Common myeloid progenitor, CD34-positive (primary cell): ENCODE data around the gene TDG.

Source experiments
- CTCF ChIA-PET: fragments of 350-600 bp; sonication (Branson Sonifier 250); formaldehyde crosslinking; loops from one replicate; lab custom pipeline; 2021; ENCODE audit warnings: antibody characterized with exemption; lab: Charles Lee
- POLR2A ChIA-PET: fragments of 350-600 bp; sonication (Branson Sonifier 250); formaldehyde crosslinking; loops from one replicate; lab custom pipeline; 2021; ENCODE audit warnings: antibody characterized with exemption; lab: Charles Lee
- DNase-seq, 3 donors: peaks; one replicate each; pipeline versions ENCODE4 v3.0.0 to v3.0.0-alpha.2; 2013
- H3K27ac ChIP-seq, 2 experiments: 1 replicate in 1 of 2; 2 replicates in 1 of 2; pipeline ENCODE4 v1.7.0; 2013; ENCODE audit warnings: inconsistent platforms in 2 of 2, low read length in 2 of 2, mild to moderate bottlenecking in 2 of 2, low read depth in 1 of 2, moderate library complexity in 1 of 2; ENCODE audit not compliant: severe bottlenecking in 2 of 2, insufficient read depth in 1 of 2, poor library complexity in 1 of 2
- H3K27me3 ChIP-seq, 5 experiments: replicated peaks in 2 of 5; 1 replicate in 3 of 5; 2 replicates in 2 of 5; pipeline versions ENCODE4 v1.6.1 to v1.7.0; 2013; ENCODE audit warnings: low read length in 4 of 5, mild to moderate bottlenecking in 2 of 5, moderate library complexity in 2 of 5, inconsistent platforms in 1 of 5; ENCODE audit not compliant: insufficient read depth in 5 of 5, control insufficient read depth in 4 of 5
- H3K36me3 ChIP-seq, 4 experiments: 1 replicate in 2 of 4; 2 replicates in 2 of 4; pipeline versions ENCODE4 v1.6.1 to v1.7.0; 2013; ENCODE audit warnings: low read length in 3 of 4, control low read depth in 1 of 4, mild to moderate bottlenecking in 1 of 4; ENCODE audit not compliant: control insufficient read depth in 4 of 4, insufficient read depth in 4 of 4
- H3K4me1 ChIP-seq, 4 experiments: 1 replicate in 3 of 4; 2 replicates in 1 of 4; pipeline versions ENCODE4 v1.6.1 to v1.7.1; 2013; ENCODE audit warnings: low read length in 3 of 4, mild to moderate bottlenecking in 3 of 4, control low read depth in 1 of 4, inconsistent platforms in 1 of 4, moderate library complexity in 1 of 4; ENCODE audit not compliant: control insufficient read depth in 4 of 4, insufficient read depth in 4 of 4; ENCODE audit errors: control extremely low read depth in 1 of 4
- H3K4me3 ChIP-seq, 7 experiments: 1 replicate in 4 of 7; 2 replicates in 3 of 7; pipeline versions ENCODE4 v1.5.1 to v1.7.0; 2013; ENCODE audit warnings: mild to moderate bottlenecking in 7 of 7, low read length in 6 of 7, moderate library complexity in 6 of 7, inconsistent platforms in 2 of 7, low read depth in 2 of 7, control low read depth in 1 of 7; ENCODE audit not compliant: insufficient read depth in 4 of 7, control insufficient read depth in 1 of 7; ENCODE audit errors: extremely low read depth in 1 of 7
- H3K9me3 ChIP-seq, 5 experiments: 1 replicate in 4 of 5; 2 replicates in 1 of 5; pipeline versions ENCODE4 v1.6.1 to v1.7.1; 2013; ENCODE audit warnings: low read length in 4 of 5, mild to moderate bottlenecking in 2 of 5, inconsistent platforms in 1 of 5, low read depth in 1 of 5, moderate library complexity in 1 of 5; ENCODE audit not compliant: control insufficient read depth in 4 of 5, insufficient read depth in 2 of 5; ENCODE audit errors: control extremely low read depth in 1 of 5
- WGBS: methylation state at CpG from one replicate; pipeline ENCODE4 v1.1.5; 2013; ENCODE audit not compliant: insufficient coverage; 5-methylcytosine and 5-hydroxymethylcytosine counted together

Gene TDG

DNA sequence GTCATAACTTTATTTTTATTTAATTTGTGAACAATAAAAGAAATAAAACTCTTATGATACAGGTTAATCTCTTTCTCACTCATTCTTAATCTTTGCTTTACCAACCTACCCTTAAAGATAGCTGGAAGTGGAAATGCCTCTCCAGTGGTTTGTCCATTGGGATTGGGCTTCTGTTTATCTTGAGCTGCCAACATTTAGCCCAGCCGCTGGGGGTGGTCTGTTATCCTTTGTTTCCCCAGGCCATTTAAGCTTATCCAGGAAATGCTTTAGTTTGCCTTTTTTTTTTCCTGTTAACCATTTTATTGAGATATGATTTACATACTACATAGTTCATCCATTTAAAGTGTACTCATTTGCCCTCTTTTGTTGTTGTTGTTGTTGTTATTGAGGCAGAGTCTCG, 8.2 kb downstream of the TDG start:
- no peak overlapping the region for H3K27ac ChIP-seq
- DNase-seq = no peak
- H3K27me3 ChIP-seq = no peaks in the 10 kb centered on the region
- ChIA-PET POLR2A (interaction anchor here (0.6 to 1.1 kb wide), 2 partner anchors 8 to 266 kb away, joined by 3 to 4 read pairs; partner anchors contain the start of gene TDG), CTCF (interaction anchor here (0.6 to 1.0 kb wide), 3 partner anchors 9 to 38 kb away, joined by 3 to 4 read pairs (median 3); partner anchors contain the start of gene TDG)
- no peak overlapping the region for H3K4me3 ChIP-seq
- no CpG with 5 or more reads among the region's 2 CpGs for WGBS
- peaks cover 0 to 4% (median 0%) of the 10 kb centered on the region in 4 experiments for H3K4me1 ChIP-seq
- no peaks in the 10 kb centered on the region for H3K9me3 ChIP-seq
- H3K36me3 ChIP-seq = peaks cover 4 to 47% (median 19%) of the 10 kb centered on the region in 4 experiments

- Histone ChIP-seq H3K9me3 (no peaks in the 10 kb centered on the region), H3K4me1 (peaks cover 0 to 4% (median 0%) of the 10 kb centered on the region in 4 experiments), H3K27ac (no peak overlapping the region), H3K27me3 (no peaks in the 10 kb centered on the region), H3K36me3 (peaks cover 6 to 48% (median 21%) of the 10 kb centered on the region in 4 experiments), H3K4me3 (no peak overlapping the region)
- ChIA-PET POLR2A (no interaction called here), CTCF (no interaction called here)
- DNase-seq = no peak
- WGBS = 96% methylated on average over 2 of the region's 2 CpGs
Measured at GRCh38 chr12:103975368-103975767, 9.7 kb downstream of the TDG start.

- H3K27ac ChIP-seq = no peak overlapping the region
- DNase-seq = peak in 1 of 3 donors; percentile 6
- 85% methylated on average over 4 of the region's 4 CpGs for WGBS
- H3K36me3 ChIP-seq = peaks cover 8 to 71% (median 35%) of the 10 kb centered on the region in 4 experiments
- H3K4me1 ChIP-seq = peaks cover 0 to 4% (median 0%) of the 10 kb centered on the region in 4 experiments
- CTCF ChIA-PET = no interaction called here
- no peaks in the 10 kb centered on the region for H3K27me3 ChIP-seq
- H3K4me3 ChIP-seq = no peak overlapping the region
- POLR2A ChIA-PET = no interaction called here
- H3K9me3 ChIP-seq = no peaks in the 10 kb centered on the region
Measured at GRCh38 chr12:103978384-103978982, 12.8 kb downstream of the TDG start.

GRCh38 chr12:103986829-103987228, 21.2 kb downstream of the TDG start:
- Histone ChIP-seq H3K27me3 (no peaks in the 10 kb centered on the region), H3K27ac (no peak overlapping the region), H3K4me1 (no peaks in the 10 kb centered on the region), H3K4me3 (no peak overlapping the region), H3K9me3 (no peaks in the 10 kb centered on the region), H3K36me3 (peaks cover 11 to 56% (median 32%) of the 10 kb centered on the region in 4 experiments)
- WGBS = 86% methylated on average over 1 of the region's 2 CpGs
- POLR2A ChIA-PET = interaction anchor here (0.6 kb wide), 1 partner anchor 127 kb away, joined by 4 read pairs; no protein-coding TSS in a partner anchor
- no peak for DNase-seq
- CTCF ChIA-PET = no interaction called here

DNA sequence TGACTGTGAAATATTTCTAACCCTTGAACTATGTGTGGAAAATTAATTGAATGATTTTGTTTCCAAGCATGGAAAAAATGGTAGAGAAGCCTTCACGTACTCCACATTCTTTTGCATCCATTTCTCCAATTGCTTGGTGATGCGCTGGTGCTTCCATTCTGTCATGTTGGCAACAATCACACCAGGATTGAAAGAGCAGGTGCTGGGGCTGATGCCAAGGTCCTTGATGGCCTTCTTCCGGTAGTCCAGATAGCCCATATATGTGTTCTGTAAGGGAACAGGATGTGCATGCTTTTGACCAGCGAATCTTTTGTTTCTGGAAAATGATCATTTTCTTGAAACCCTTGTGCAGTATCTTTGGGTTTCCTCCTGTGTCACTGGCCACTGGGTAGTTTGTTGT, 28.6 kb downstream of the TDG start:
- Histone ChIP-seq H3K9me3 (no peaks in the 10 kb centered on the region), H3K27ac (no peak overlapping the region), H3K4me1 (no peaks in the 10 kb centered on the region), H3K4me3 (no peak overlapping the region), H3K27me3 (peaks cover 0 to 2% (median 0%) of the 10 kb centered on the region in 5 experiments), H3K36me3 (peaks cover 0 to 6% (median 2%) of the 10 kb centered on the region in 4 experiments)
- POLR2A ChIA-PET = no interaction called here
- CTCF ChIA-PET = interaction anchor here (1.0 kb wide), 1 partner anchor 20 kb away, joined by 3 read pairs; no protein-coding TSS in a partner anchor
- 100% methylated on average over 3 of the region's 4 CpGs for WGBS
- no peak for DNase-seq

- ChIA-PET POLR2A (no interaction called here), CTCF (interaction anchor here (1.6 to 2.7 kb wide), 2 partner anchors 102 to 112 kb away, joined by 5 to 6 read pairs; no protein-coding TSS in a partner anchor)
- Histone ChIP-seq H3K27me3 (peaks cover 0 to 2% (median 0%) of the 10 kb centered on the region in 5 experiments), H3K27ac (no peak overlapping the region), H3K9me3 (no peaks in the 10 kb centered on the region), H3K4me1 (no peaks in the 10 kb centered on the region), H3K36me3 (no peaks in the 10 kb centered on the region), H3K4me3 (no peak overlapping the region)
- DNase-seq = no peak
- WGBS = 100% methylated on average over 2 of the region's 5 CpGs
Measured at GRCh38 chr12:103996595-103996994, 30.9 kb downstream of the TDG start.

GRCh38 chr12:103997286-103997900, 31.7 kb downstream of the TDG start:
- H3K4me1 ChIP-seq = no peaks in the 10 kb centered on the region
- no peak overlapping the region for H3K4me3 ChIP-seq
- peaks cover 0 to 2% (median 0%) of the 10 kb centered on the region in 5 experiments for H3K27me3 ChIP-seq
- ChIA-PET POLR2A (no interaction called here), CTCF (interaction anchor here (1.1 to 2.7 kb wide), 3 partner anchors 9 to 112 kb away, joined by 3 to 6 read pairs (median 5); no protein-coding TSS in a partner anchor)
- no peak for DNase-seq
- 93% methylated on average over 11 of the region's 16 CpGs for WGBS
- H3K9me3 ChIP-seq = no peaks in the 10 kb centered on the region
- no peaks in the 10 kb centered on the region for H3K36me3 ChIP-seq
- H3K27ac ChIP-seq = no peak overlapping the region
